Transverse colon (tissue), 4 donors: ENCODE results near the gene HGFAC. TPM values are rescaled to one million over a fixed set of nuclear protein-coding genes. Genes with fewer than 3 reads are reported as not detected.

ENCODE experiments used
- DNase-seq: peaks from one replicate; pipeline ENCODE4 v3.0.0-alpha.2; 2019
- H3K27ac ChIP-seq, 4 donors: fragments of 200-600 bp; sonication (generic); 2 replicates each; pipeline ENCODE4 v1.5.1; 2016 to 2018; ENCODE audit warnings: inconsistent platforms in 4 of 4
- H3K27me3 ChIP-seq: fragments of 200-600 bp; sonication (generic); 2 replicates; pipeline ENCODE4 v1.5.1; 2017; ENCODE audit warnings: inconsistent platforms
- H3K36me3 ChIP-seq, 4 donors: fragments of 200-600 bp; sonication (generic); 2 replicates each; pipeline ENCODE4 v1.5.1; 2017 to 2019; ENCODE audit warnings: inconsistent platforms in 4 of 4
- H3K4me1 ChIP-seq, 4 donors: fragments of 200-600 bp; sonication (generic); 2 replicates each; pipeline ENCODE4 v1.5.1; 2017 to 2020; ENCODE audit warnings: inconsistent platforms in 4 of 4
- H3K4me3 ChIP-seq, 4 donors: fragments of 200-600 bp; sonication (generic); 1 replicate in 1 of 4; 2 replicates in 3 of 4; pipeline versions ENCODE4 v1.5.1 to v1.6.1; 2017 to 2019; ENCODE audit warnings: inconsistent platforms in 4 of 4
- H3K9me3 ChIP-seq, 2 donors: fragments of 200-600 bp; sonication (generic); 2 replicates each; pipeline ENCODE4 v1.5.1; 2017 to 2019; ENCODE audit warnings: inconsistent platforms in 2 of 2
- CTCF ChIP-seq, 5 experiments: fragments of 200-600 bp in 3 of 5; fragments of 450-650 bp in 2 of 5; sonication (generic) in 3 of 5; IDR thresholded peaks; 1 replicate in 2 of 5; 2 replicates in 3 of 5; pipeline ENCODE4 v1.5.1; 2016 to 2017; ENCODE audit warnings: antibody characterized with exemption in 5 of 5, inconsistent platforms in 3 of 5, mild to moderate bottlenecking in 2 of 5, moderate library complexity in 1 of 5
- EP300 ChIP-seq: sonication (generic); formaldehyde crosslinking; IDR thresholded peaks from one replicate; pipeline ENCODE4 v1.6.1; 2017; ENCODE audit warnings: antibody characterized with exemption, low read depth
- POLR2A ChIP-seq: fragments of 450-650 bp; IDR thresholded peaks from one replicate; pipeline ENCODE4 v1.6.1; 2016; ENCODE audit warnings: antibody characterized with exemption, mild to moderate bottlenecking, moderate library complexity
- POLR2AphosphoS5 ChIP-seq, 3 donors: sonication (generic); formaldehyde crosslinking; IDR thresholded peaks; one replicate each; pipeline ENCODE4 v1.6.1; 2016; ENCODE audit warnings: antibody characterized with exemption in 3 of 3
- whole genome bisulfite sequencing, 2 donors: methylation state at CpG; one replicate each; pipeline ENCODE4 v1.1.5; 2018; ENCODE audit warnings: low coverage in 1 of 2; 5-methylcytosine and 5-hydroxymethylcytosine counted together
- in situ Hi-C, 4 donors: fragments of 200-750 bp; cut with MboI; loops; one replicate each; pipeline versions ENCODE4 v1.15.0 to v1.15.1; 2017; ENCODE audit warnings: low sequenced_read_pairs in 3 of 4, low pct_ligation_motif_present in 1 of 4, low pct_unique_long_range_greater_than_20kb in 1 of 4
- intact Hi-C: fragments of 100-400 bp; cut with DNase I; formaldehyde crosslinking; loops from one replicate; pipeline ENCODE4 v1.15.1; 2023; ENCODE audit warnings: low total_unique reads
- total RNA-seq, 4 donors: library from RNA; depleted of rRNA; stranded (reverse); fragments of >200 nt; gene quantifications; one replicate each; pipeline ENCODE4 v1.1.0, GENCODE V29; 2016

The HGFAC gene
- total RNA-seq, 4 donors from 2014 or later = not detected

GRCh38 chr4:3461515-3462291 is 19.9 kb downstream of the HGFAC start:
- H3K4me3 ChIP-seq = no peak overlapping the region
- no peaks in the 10 kb centered on the region for H3K36me3 ChIP-seq
- H3K27me3 ChIP-seq = peaks cover 42% of the 10 kb centered on the region
- in situ Hi-C loops = no loop called here
- H3K4me1 ChIP-seq = peaks cover 6 to 22% (median 13%) of the 10 kb centered on the region in 4 donors
- WGBS, 2 donors = 20 to 57% methylated on average over 3 to 22 of the region's 25 CpGs
- H3K9me3 ChIP-seq = no peaks in the 10 kb centered on the region
- peak; percentile 62 for DNase-seq
- TF ChIP-seq POLR2AphosphoS5 (IDR thresholded peaks at IDR 0.05) (no peak), POLR2A (no peak), CTCF (IDR thresholded peaks at IDR 0.05) (no peak), EP300 (no peak)
- H3K27ac ChIP-seq = no peak overlapping the region
- intact Hi-C loops = no loop called here

- intact Hi-C loops = no loop called here
- DNase-seq = no peak
- Histone ChIP-seq H3K4me1 (peaks cover 6 to 22% (median 13%) of the 10 kb centered on the region in 4 donors), H3K36me3 (no peaks in the 10 kb centered on the region), H3K4me3 (no peak overlapping the region), H3K9me3 (no peaks in the 10 kb centered on the region), H3K27ac (no peak overlapping the region), H3K27me3 (peaks cover 42% of the 10 kb centered on the region)
- 57% methylated on average over 7 of the region's 10 CpGs; no CpG with 5 or more reads in 1 of the 2 donors for WGBS, 2 donors
- no peak for TF ChIP-seq POLR2A
- TF ChIP-seq CTCF (IDR thresholded peaks at IDR 0.05) = no peak
- no peak for TF ChIP-seq EP300
- TF ChIP-seq POLR2AphosphoS5 (IDR thresholded peaks at IDR 0.05) = no peak
- in situ Hi-C loops = no loop called here
These were observed 20.6 kb downstream of the HGFAC start for GRCh38 chr4:3462321-3462789.

- DNase-seq = no peak
- peaks cover 42% of the 10 kb centered on the region for H3K27me3 ChIP-seq
- WGBS, 2 donors = 19% methylated on average over 18 of the region's 44 CpGs; no CpG with 5 or more reads in 1 of the 2 donors
- intact Hi-C loops = no loop called here
- TF ChIP-seq POLR2A = no peak
- peaks cover 6 to 22% (median 13%) of the 10 kb centered on the region in 4 donors for H3K4me1 ChIP-seq
- no peaks in the 10 kb centered on the region for H3K36me3 ChIP-seq
- no peaks in the 10 kb centered on the region for H3K9me3 ChIP-seq
- in situ Hi-C loops = no loop called here
- H3K4me3 ChIP-seq = peak within 1 kb of the TSS; percentile 20 to 53 (median 36)
- H3K27ac ChIP-seq = no peak within 1 kb of the TSS
These were observed 21.1 kb downstream of the HGFAC start, which contains the start of gene DOK7 for GRCh38 chr4:3462790-3463415. Gene DOK7, plus strand, starts transcription at chr4:3463306. Its CDS starts 70 bp downstream, at chr4:3463376.

- H3K36me3 ChIP-seq = no peaks in the 10 kb centered on the region
- WGBS, 2 donors = 63% methylated on average over 13 of the region's 43 CpGs; no CpG with 5 or more reads in 1 of the 2 donors
- H3K4me1 ChIP-seq = peaks cover 6 to 22% (median 13%) of the 10 kb centered on the region in 4 donors
- no peak overlapping the region for H3K27ac ChIP-seq
- peak overlapping the region in 3 of 4 donors; percentile 31 to 53 (median 42) for H3K4me3 ChIP-seq
- peaks cover 42% of the 10 kb centered on the region for H3K27me3 ChIP-seq
- in situ Hi-C loops = no loop called here
- H3K9me3 ChIP-seq = no peaks in the 10 kb centered on the region
- TF ChIP-seq POLR2A = no peak
- no peak for TF ChIP-seq POLR2AphosphoS5 (IDR thresholded peaks at IDR 0.05)
- TF ChIP-seq CTCF (IDR thresholded peaks at IDR 0.05) = no peak
- no peak for TF ChIP-seq EP300
- DNase-seq = no peak
- intact Hi-C loops = no loop called here
These were observed 22.0 kb downstream of the HGFAC start for GRCh38 chr4:3463556-3464348.
